ENCODE measurements around the gene SUSD4.

Gene SUSD4

DNA sequence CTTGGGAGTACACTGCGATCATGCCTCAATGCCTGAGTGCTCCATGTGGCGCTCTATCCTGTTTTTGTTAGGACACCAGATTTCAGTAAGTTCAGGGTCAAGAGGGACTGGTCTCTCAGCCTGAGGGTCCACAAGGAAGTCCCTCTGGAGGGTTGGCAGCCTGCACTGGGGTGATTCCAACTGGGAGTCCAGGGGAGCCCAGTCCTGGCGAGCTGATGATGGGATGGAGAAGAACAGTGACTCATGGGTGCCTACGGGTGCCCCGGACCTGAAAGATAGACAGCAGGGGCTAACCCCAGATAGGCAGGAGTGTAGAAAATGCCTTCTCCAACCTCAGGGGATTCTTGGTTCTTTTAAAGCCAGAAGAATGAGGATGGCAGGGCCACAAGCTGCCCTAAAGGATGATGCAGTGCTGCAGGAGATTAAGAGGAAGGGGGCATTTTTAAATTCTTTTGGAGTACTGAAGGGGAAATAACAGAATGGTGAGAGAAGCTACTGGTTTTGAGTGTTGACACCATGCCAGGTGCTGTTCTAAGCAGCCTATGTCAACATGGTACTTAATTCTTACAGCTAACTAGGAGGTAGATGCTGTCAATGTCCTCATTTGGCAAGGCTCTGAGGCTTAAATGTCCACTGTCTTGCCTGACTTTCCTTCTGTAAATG is 152.5 kb downstream of the SUSD4 start:
- DNase-seq (ENCODE audit: low read depth): no peak

DNA sequence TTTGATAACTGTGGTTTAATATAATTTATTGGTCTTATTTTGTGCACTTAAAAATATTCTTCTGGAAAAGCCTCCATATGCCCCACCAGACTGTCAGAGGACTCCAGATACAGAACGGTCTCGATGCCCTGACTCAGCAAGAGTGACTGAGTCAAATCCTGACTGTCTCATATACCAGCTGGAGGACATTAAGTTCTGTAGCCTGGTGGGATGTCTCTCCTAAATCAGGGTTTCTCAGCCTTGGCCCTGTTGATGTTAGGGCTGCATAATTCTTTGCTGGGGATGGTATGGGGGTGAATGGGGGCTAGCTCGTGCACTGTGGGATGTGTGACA is 153.2 kb downstream of the SUSD4 start:
- no peak for DNase-seq (ENCODE audit: low read depth)

DNA sequence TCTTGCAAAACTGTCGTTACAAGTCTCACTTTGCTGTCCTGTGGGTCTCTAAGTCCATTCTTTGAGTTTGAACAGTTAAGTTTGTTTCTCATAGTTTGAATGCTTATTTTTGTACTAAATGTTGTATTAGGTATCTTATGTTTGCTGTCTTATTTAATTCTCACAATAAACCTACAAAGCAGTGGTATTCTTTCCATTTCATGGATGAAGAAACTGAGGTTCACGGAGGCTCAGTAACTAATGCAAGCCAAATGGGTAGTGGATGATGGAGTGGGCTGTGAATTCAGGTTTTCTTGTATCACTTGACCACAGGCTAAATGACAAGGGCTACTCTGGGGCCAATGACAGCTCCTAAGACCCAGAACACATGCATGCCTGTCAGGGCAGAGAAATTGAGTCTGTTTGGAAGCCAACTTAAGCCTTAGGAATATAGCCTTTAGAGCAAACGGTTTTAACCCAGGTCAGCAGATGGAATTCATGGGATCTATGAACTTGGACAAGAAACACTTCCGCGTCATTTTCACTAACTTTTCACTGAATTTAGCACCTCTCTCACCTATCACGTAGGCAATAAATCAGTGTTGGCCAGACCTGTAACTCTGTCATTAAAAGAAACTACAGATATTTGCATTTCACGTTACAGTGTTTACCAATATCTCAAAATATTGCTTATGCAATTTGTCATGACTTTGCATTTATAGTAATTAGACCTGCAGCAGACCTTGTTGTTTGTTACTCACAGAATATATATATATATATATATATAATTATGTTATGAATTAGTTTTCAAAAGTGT is 153.8 kb downstream of the SUSD4 start:
- no peak for DNase-seq (ENCODE audit: low read depth)

DNA sequence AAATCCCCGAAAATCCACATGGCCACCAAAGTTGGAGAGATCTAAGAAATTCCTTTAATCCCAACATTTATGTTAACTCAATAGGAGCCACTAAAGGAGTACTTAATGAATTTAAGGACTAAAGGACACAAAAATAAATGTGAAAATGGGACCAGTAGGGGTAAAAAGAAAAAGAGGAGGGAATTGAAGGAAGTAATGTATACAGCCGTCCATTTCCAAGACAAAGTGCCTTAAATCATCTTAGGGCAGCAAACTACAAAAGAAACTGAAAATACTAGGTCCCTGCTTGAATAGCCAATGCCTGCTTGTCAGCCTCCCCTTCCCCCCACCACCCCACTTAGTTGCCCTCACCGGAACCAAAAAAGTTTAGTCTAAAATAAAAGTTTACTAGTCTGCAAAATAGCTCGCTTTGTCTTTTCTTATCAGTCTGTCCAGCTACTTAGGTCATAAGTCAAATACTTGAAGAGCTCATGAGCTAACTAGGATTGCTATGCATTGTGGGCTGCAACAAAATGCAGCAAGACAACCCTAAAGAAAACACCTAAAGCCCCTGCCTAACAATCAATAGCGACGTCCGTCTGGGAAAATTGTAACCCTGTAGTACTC is 154.6 kb downstream of the SUSD4 start:
- no peak for DNase-seq (ENCODE audit: low read depth)

DNA sequence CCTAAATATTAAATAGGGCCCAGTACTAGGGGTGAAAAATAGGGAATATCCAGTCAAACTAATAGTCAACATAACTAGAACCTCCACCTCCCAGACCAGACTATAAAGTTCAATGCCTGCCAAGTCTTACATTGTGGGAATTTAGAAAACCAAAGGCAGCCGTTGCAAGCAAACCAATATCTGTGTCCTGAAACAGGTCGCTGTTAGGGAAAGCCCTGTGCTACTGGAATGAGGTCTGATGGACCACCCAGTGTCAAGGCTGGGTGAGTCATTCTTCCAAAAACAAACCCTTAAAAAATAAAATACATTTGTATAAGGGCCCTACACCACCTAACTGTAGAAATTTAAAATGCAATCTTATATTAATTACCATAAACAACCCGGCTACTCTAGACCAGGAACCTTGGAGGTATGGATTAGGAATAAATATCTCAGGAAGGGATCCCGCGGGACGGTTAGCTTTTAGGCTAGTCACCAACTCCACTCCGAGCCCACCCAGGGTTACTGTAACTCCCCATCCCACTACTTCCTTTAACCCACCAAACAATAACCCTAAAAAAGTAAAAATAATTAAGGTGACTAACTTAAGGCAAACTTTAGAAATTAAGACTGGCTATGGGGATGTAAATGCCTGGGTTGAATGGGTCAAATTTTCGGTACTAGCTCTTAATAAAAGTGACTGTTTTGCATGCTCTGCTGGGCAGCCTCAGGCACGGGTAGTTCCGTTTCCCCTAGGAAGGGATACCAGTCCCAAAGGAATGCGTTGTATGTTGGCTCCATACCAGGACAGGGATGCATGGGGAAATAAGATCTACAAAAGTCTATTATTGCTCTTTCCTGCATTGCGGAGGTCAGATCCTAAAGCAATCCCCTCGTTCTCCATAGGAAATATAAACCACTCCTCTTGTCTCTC is 155.6 kb downstream of the SUSD4 start:
- DNase-seq (ENCODE audit: low read depth): no peak

DNA sequence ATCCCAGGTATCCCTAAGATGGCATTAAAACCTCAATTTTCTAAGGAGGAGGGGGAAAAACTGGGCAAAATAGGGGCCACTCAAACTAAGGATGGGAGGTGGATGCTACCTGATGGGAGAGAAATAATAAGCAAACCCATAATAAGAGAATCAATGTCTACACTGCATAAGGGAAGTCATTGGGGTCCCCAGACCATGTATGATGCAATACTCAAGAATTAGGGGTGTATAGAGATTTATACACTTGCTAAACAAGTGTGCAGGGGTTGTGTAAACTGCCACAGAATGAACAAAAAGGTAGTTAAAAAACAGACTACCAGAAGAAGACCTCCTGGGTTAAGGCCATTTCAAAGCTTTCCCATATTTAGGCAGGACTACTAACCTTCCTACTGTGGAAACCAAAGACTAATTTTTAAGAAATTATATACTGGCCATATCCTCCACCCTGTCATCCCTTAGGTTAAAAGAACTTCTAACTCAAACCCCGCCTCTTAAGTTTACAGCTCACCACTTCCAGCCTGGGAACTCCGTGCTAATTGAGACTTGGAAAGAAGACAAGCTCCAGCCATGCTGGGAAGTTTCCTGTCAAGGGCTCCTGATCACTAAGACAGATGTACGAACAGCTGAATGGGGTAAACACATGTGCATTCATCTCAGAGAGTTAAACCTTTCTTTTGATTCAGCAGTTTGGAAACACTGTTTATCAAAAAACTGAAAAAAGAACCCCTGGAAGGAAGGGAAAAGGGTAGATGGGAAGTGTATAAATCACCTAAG is 156.5 kb downstream of the SUSD4 start:
- no peak for DNase-seq (ENCODE audit: low read depth)

DNA sequence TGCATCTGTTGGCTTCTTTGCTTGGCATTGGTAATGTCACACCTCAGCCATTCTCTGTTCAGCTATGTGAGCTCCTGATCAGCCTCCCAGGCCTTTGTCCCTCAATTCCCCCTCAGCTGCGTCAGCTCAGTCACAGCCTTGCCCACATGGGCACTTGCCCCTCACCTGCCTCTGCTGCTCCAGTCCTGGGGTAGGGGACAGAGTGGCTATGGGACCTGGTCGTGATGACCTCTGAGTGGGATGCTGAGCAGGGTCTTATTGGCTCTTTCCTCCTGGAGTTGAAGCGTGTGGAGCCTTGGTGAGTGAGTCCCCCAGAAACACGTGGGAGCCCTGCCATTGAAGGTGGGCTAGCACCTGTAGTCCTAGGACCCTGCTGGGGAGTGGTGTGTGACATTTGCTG is 159.6 kb downstream of the SUSD4 start:
- DNase-seq (ENCODE audit: low read depth): no peak

DNA sequence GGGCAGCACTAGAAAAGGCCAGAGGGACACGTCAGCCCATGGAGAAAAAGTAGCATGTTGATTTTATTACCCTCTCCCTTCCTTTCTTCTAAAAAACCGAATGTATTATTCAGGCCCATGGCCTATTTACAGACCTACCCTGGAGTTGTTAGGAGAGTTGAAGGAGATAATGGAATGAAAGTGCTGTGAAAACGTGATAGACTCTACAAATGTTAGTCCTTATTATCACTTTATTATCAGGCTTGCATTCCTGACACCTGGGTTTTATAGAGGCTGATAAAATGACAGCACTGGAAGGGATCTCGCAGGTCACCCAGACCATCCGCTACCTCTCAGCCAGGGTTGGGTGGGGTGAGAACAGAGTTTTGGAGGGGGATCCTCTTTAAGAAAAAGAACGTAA is 160.3 kb downstream of the SUSD4 start:
- no peak for DNase-seq (ENCODE audit: low read depth)

DNA sequence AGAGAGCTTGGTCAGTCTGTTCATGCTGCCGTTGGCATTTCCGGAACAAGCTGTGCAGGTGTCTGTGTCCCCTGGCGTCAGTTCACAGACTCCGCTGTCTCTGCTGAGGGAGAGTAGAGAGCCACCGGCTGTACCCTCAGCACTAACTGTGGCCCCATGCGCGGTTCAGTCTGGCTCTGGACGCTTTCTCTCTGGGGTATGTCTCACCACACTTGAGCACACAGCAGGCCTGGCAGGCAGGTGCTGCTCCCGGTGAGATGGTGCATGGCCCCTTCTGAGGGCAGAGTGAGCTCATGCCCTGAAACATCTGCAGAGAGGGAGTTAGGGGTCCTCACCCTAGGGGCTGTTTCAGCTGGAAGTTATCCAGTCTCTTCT is 161.0 kb downstream of the SUSD4 start:
- no peak for DNase-seq (ENCODE audit: low read depth)

DNA sequence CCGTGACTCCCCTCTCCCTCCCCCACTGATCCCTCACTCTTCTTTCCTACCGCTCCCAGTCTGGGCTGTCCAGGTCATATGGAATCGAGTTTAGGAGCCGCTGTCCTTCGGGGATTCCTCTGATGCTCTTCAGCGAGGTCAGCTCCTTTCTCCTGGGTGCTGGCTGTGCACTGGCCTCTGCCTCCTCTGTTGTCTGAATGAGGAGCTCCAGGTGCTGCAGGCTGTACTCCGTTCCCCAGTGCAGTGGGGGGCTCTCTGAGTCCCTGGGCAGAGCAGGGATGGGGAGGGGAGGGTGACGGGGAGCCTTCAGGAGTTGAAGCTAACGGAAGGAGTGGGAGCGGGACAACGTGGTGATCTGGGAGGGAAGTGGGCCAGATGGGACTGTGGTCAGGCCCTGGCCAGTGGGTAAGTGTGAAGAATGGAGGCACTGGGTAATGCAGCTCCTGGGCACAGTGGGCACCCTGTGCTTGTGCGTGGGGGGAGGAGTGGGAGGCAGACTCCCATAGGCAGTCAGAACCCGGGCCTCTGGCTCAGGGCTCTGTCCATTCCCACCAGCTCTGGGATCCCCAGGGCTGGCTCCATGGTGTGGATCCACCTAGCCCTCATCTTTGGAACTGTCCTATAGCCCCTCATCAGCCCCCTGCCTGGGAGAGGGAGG is 161.5 kb downstream of the SUSD4 start:
- no peak for DNase-seq (ENCODE audit: low read depth)

DNA sequence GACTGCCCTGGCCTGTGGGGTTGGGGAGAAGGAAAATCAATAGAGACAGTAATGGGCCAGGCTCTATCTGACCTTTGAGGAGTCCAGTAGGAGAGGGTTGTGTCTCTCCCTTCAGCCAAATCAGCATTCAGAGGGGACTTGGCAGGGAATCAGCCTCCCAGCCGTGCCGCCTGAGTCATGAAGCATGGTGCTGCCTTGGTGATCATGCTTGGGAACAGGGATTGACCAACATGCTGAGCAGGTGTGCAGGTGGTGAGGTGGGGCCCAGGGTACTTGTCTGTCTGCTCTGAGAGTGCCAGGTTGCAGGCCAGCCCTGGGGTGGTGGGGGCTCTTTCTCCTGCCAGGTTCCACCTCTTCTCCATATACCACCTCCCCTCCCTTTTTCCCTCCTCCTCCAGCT is 162.0 kb downstream of the SUSD4 start:
- DNase-seq (ENCODE audit: low read depth): no peak

DNA sequence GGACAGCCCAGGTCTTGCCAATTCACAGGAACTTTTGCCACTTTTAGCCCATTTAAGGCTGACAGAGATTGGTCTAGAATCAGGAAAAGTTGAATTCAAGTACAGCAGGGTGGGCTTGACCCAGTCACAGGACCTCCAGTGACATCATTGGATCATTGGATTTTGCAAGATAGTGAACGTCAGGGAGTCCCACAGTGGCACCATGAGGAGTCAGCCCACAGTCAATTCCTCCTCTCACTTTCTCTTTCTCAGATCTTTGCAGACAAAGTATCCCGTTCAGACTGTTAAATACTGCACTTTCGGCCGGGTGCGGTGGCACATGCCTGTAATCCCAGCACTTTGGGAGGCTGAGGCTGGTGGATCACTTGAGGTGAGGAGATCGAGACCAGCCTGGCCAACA is 163.1 kb downstream of the SUSD4 start:
- no peak for DNase-seq (ENCODE audit: low read depth)

DNA sequence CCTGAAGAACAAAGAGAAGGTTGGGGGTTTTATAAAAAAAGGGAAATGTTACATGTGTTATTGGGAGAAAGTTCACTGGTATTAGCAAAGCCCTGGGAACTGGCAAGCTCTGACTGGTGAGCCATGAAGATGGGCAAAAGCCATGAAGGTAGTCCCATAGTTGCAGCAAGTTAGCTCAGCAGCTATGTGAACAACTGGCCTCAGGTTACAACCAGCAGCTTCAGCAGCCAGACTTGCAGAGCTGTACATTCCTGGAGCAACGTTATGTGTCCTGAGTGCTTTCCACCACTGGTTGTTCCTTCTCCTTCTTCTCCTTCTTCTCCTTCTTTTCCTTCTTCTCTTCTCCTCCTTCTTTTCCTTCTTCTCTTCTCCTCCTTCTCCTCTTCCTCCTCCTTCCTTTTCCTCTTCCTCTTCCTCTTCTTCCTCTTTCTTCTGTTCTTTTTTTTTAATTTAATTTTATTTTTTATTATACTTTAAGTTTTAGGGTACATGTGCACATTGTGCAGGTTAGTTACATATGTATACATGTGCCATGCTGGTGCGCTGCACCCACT is 164.8 kb downstream of the SUSD4 start:
- DNase-seq (ENCODE audit: low read depth): no peak

DNA sequence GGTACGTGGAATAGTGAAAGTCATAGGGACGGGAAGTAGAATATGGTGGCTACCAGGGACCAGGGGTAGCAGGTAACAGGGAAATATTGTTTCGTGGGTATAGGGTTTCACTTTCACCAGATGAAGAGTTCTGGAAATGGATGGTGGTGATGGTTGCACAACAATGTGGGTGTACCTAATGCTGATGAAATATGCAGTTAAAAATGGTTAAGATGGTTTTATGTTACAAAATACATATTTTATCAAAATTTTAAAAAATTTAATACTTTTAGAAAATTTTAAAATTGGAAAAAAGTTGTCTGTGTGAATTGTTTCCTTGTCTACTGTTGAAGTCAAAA is 165.4 kb downstream of the SUSD4 start:
- no peak for DNase-seq (ENCODE audit: low read depth)

DNA sequence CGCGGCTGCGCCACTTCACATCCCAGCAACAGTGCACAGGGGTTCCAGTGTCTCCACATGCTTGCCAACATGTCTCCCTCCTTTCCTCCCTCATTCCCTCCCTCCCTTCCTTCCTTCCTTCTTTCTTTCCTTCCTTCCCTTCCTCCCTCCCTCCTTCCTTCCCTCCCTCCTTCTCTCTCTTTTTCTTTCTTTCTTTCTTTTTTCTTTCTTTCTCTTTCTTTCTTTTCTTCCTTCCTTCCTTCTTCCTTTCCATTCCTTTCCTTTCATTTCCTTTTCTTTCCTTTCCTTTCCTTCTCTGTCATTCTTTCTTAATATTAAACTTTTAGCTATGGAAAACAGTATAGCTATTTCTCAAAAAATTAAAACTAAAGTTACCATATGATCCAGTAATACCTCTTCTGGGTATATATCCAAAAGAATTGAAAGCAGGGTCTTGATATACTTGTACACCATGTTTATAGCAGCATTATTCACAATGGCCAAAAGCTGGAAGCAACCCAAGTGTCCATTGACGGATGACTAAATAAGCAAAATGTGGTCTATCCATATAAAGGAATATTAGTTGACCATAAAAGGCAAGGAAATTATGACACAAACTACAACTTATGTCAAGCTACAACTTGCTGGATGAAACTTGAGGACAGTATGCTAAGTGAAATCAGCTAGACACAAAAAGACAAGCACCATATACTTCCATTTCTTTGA is 165.9 kb downstream of the SUSD4 start:
- no peak for DNase-seq (ENCODE audit: low read depth)

DNA sequence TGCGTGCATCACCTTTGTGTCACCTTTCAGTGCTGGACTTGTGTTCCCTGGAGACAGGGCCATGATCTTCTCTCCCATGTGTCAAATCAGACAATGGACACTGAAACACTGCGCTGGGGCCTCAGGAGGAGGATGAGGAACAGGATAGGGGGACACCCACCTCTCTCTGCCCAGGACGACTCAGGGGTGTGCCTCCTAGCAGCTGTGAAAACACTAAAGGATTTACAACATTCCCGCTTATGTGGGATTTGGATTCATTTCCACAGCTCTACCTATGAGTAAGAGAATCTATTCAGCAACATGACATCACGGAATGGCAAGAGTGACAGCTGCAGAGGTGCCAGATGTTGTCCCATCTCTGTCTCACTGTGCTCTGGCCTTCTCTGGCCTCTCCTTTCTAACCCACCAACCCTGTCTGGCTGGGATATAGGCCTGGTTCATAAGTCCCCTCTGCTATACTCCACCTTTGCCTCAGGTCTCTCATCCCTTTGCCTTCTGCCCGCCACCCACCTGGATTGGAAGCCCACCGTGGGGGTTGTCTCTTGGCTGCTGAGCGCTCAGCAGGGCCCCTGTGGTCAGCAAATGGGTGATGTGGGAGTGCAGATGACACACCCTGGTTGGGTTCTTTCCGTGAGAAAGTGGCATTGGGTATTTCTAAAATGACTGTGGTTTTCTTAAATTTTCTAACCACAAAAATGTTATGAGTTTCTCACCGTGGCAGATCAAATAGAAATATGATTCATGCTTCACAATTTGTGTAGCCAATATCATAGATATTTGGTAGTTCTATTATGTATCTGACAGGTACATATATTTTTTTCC is 173.9 kb downstream of the SUSD4 start:
- peak; percentile 7 for DNase-seq (ENCODE audit: low read depth)

DNA sequence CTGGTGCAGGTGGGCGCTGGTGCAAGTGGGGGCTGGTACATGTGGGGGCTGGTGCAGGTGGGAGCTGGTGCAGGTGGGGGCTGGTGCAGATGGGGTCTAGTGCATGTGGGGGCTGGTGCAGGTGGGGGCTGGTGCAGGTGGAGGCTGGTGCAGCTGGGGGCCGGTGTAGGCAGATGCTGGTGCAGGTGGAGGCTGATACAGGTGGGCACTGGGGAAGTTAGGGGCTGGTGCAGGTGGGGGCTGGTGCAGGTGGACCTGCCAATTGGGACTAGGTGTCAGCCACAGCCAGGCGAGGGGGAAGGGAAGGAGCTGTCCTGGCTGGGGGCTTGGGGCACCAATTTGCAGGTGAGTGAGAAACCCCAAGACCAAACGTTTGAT is 174.5 kb downstream of the SUSD4 start:
- DNase-seq (ENCODE audit: low read depth): no peak

DNA sequence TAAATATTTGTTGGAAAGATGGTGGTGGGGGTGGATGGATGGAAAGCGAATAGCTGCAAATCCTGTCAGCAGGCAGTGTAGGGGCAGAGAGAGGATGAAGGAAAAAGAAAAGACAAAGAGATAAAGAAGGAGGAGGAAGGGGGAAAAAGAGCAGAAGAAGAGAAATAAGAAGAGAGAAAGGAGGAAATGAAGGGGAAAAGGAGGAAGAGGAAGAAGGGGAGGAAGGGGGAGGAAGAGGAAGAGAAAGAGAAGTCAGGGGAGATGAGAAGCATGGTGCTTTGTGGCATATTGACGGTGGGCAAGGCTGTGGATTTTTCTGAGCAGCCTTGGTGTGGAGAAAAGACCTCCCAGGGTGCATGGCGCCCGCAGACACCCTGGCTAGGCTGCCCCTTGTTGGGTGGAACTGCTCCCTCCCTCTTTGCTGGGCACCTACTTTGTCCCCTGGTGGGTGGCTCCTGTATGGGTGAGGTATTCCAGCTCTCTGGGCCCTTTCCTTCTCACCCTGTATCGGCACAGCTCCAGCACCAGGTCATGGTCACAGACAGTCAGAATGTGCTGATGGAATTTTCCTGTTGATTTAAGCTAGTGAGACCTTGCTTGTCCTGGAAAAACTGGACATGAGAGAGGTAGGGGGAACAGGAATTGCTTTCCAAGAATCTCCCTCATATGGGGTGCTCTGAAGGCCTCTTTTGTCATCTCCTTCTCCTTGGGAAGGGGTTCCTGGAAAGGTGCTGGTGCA is 175.2 kb downstream of the SUSD4 start:
- DNase-seq (ENCODE audit: low read depth): no peak

DNA sequence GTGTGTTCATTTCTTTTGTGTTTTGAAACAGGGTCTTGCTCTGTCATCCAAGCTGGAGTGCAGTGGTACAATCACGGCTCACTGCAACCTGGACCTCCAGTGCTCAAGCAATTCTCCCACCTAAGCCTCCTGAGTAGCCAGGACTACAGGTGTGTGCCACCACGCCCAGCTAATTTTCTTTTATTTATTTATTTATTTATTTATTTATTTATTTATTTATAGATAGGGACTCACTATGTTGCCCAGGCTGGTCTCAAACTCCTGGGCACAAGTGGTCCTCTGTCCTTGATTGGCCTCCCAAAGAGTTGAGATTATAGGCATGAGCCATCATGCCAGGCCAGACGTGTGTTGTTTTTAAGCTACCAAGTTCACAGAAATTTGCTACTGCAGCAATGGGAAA is 177.2 kb downstream of the SUSD4 start:
- DNase-seq (ENCODE audit: low read depth): no peak

Data from activated T-helper 1 cell treated with Interleukin-2 at 50 U/mL for 16 hours (primary cell).